ENCODE results near the gene GRK5. TPM values are rescaled to one million over a fixed set of nuclear protein-coding genes. Genes with fewer than 3 reads are reported as not detected.
"Not testable (repeated sequence)": the region's sequence is repeated elsewhere in the genome, so short reads cannot be mapped to it uniquely, and the experiment has no call there.

GRK5 gene
- total RNA-seq, 1 donor from 2014 or later = 43.2 TPM

GRCh38 chr10:119267384-119267783 is 60.0 kb downstream of the GRK5 start:
- H3K4me3 Mint-ChIP-seq (ENCODE audit: unreplicated experiment) = no peak overlapping the region
- no peaks in the 10 kb centered on the region for H3K36me3 Mint-ChIP-seq (ENCODE audit: unreplicated experiment)
- no peak for TF ChIP-seq CTCF (IDR thresholded peaks at IDR 0.05)
- H3K9me3 Mint-ChIP-seq (ENCODE audit: unreplicated experiment) = no peaks in the 10 kb centered on the region
- DNase-seq (ENCODE audit: extremely low spot score, unreplicated experiment) = no peak
- peaks cover 38% of the 10 kb centered on the region for H3K4me1 Mint-ChIP-seq (ENCODE audit: unreplicated experiment)
- no peak overlapping the region for H3K27ac Mint-ChIP-seq (ENCODE audit: unreplicated experiment)
- no peaks in the 10 kb centered on the region for H3K27me3 Mint-ChIP-seq (ENCODE audit: unreplicated experiment)

GRCh38 chr10:119268428-119268827 is 61.1 kb downstream of the GRK5 start:
- Mint-ChIP-seq H3K4me1 (ENCODE audit: unreplicated experiment) (peaks cover 38% of the 10 kb centered on the region), H3K36me3 (ENCODE audit: unreplicated experiment) (no peaks in the 10 kb centered on the region), H3K27ac (ENCODE audit: unreplicated experiment) (no peak overlapping the region), H3K27me3 (ENCODE audit: unreplicated experiment) (no peaks in the 10 kb centered on the region), H3K4me3 (ENCODE audit: unreplicated experiment) (no peak overlapping the region), H3K9me3 (ENCODE audit: unreplicated experiment) (no peaks in the 10 kb centered on the region)
- no peak for TF ChIP-seq CTCF (IDR thresholded peaks at IDR 0.05)
- no peak for DNase-seq (ENCODE audit: extremely low spot score, unreplicated experiment)

- H3K4me1 Mint-ChIP-seq (ENCODE audit: unreplicated experiment) = peaks cover 35% of the 10 kb centered on the region
- no peak for TF ChIP-seq CTCF (IDR thresholded peaks at IDR 0.05)
- H3K27me3 Mint-ChIP-seq (ENCODE audit: unreplicated experiment) = no peaks in the 10 kb centered on the region
- no peak overlapping the region for H3K27ac Mint-ChIP-seq (ENCODE audit: unreplicated experiment)
- H3K9me3 Mint-ChIP-seq (ENCODE audit: unreplicated experiment) = no peaks in the 10 kb centered on the region
- H3K36me3 Mint-ChIP-seq (ENCODE audit: unreplicated experiment) = no peaks in the 10 kb centered on the region
- DNase-seq (ENCODE audit: extremely low spot score, unreplicated experiment) = no peak
- H3K4me3 Mint-ChIP-seq (ENCODE audit: unreplicated experiment) = no peak overlapping the region
Observed at GRCh38 chr10:119268871-119269506, 61.6 kb downstream of the GRK5 start.

GRCh38 chr10:119269737-119270136 is 62.4 kb downstream of the GRK5 start:
- Mint-ChIP-seq H3K4me3 (ENCODE audit: unreplicated experiment) (no peak overlapping the region), H3K27me3 (ENCODE audit: unreplicated experiment) (no peaks in the 10 kb centered on the region), H3K27ac (ENCODE audit: unreplicated experiment) (no peak overlapping the region), H3K36me3 (ENCODE audit: unreplicated experiment) (no peaks in the 10 kb centered on the region), H3K4me1 (ENCODE audit: unreplicated experiment) (peaks cover 33% of the 10 kb centered on the region), H3K9me3 (ENCODE audit: unreplicated experiment) (no peaks in the 10 kb centered on the region)
- TF ChIP-seq CTCF (IDR thresholded peaks at IDR 0.05) = no peak
- no peak for DNase-seq (ENCODE audit: extremely low spot score, unreplicated experiment)

GRCh38 chr10:119270762-119271366 is 63.5 kb downstream of the GRK5 start:
- Mint-ChIP-seq H3K36me3 (ENCODE audit: unreplicated experiment) (no peaks in the 10 kb centered on the region), H3K4me3 (ENCODE audit: unreplicated experiment) (no peak overlapping the region), H3K9me3 (ENCODE audit: unreplicated experiment) (no peaks in the 10 kb centered on the region), H3K4me1 (ENCODE audit: unreplicated experiment) (peaks cover 39% of the 10 kb centered on the region), H3K27me3 (ENCODE audit: unreplicated experiment) (no peaks in the 10 kb centered on the region), H3K27ac (ENCODE audit: unreplicated experiment) (no peak overlapping the region)
- TF ChIP-seq CTCF (IDR thresholded peaks at IDR 0.05) = no peak
- DNase-seq (ENCODE audit: extremely low spot score, unreplicated experiment) = no peak

GRCh38 chr10:119272338-119272734 is 65.0 kb downstream of the GRK5 start:
- H3K27me3 Mint-ChIP-seq (ENCODE audit: unreplicated experiment); H3K36me3 Mint-ChIP-seq (ENCODE audit: unreplicated experiment); H3K4me3 Mint-ChIP-seq (ENCODE audit: unreplicated experiment); H3K9me3 Mint-ChIP-seq (ENCODE audit: unreplicated experiment); DNase-seq (ENCODE audit: extremely low spot score, unreplicated experiment); H3K27ac Mint-ChIP-seq (ENCODE audit: unreplicated experiment): not testable (repeated sequence)
- H3K4me1 Mint-ChIP-seq (ENCODE audit: unreplicated experiment) = peaks cover 39% of the 10 kb centered on the region
